Measurements from ENCODE around the gene NDE1. TPM values are rescaled to one million over a fixed set of nuclear protein-coding genes. Genes with fewer than 3 reads are reported as not detected.

NDE1 gene
- total RNA-seq, 1 experiment from 2014 or later, result 60.7 TPM

DNA sequence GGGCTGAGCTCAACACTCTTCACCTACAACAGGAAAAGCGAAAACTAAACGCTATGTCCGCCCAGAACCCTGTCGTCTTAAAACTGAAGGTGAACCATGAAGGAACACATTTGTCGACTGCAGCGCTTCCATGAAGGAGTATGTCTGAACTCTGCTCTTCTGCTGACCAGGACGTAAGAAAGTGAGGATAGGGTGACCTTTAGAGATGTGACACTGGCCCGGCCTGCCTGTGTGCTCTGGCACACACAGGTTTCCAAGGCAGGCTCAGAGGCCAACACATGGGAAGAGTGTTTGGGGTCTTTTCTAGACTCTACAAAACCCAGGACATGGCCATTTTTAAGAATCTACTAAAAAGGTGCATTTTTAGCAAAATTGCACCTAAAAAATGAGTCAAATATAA is 28.2 kb upstream of the NDE1 start:
- Mint-ChIP-seq H3K9me3 (ENCODE audit: unreplicated experiment) (no peaks in the 10 kb centered on the region), H3K4me3 (ENCODE audit: unreplicated experiment) (no peak overlapping the region), H3K4me1 (ENCODE audit: low read depth, unreplicated experiment) (peaks cover 9% of the 10 kb centered on the region), H3K36me3 (ENCODE audit: insufficient read depth, unreplicated experiment) (peaks cover 13% of the 10 kb centered on the region), H3K27me3 (ENCODE audit: insufficient read depth, unreplicated experiment) (no peaks in the 10 kb centered on the region), H3K27ac (ENCODE audit: unreplicated experiment) (no peak overlapping the region)
- CTCF ChIA-PET, result no interaction called here
- H3K4me1 ChIP-seq, result no peaks in the 10 kb centered on the region
- POLR2A ChIA-PET, result no interaction called here
- no peaks in the 10 kb centered on the region for H3K9me3 ChIP-seq
- no TSS peak for BruUV-seq (replicated peaks)
- intact Hi-C loops (cut with micrococcal nuclease; ENCODE audit: unreplicated experiment), result no loop called here
- H3K4me3 ChIP-seq (ENCODE audit: low read depth, low read length), result no peak overlapping the region
- no peaks in the 10 kb centered on the region; the same call in none of the 2 replicates for H3K36me3 ChIP-seq (ENCODE audit: control insufficient read depth, insufficient read depth, low read length)
- DNase-seq, result no peak
- H3K27me3 ChIP-seq (replicated peaks; ENCODE audit: control insufficient read depth, insufficient read depth, low read length), result no peaks in the 10 kb centered on the region
- no peak for TF ChIP-seq CTCF (IDR thresholded peaks at IDR 0.05; ENCODE audit: insufficient read depth in 1 of 2, low read depth in 1 of 2, low read length in 1 of 2, severe bottlenecking in 1 of 2, unreplicated experiment in 1 of 2)

DNA sequence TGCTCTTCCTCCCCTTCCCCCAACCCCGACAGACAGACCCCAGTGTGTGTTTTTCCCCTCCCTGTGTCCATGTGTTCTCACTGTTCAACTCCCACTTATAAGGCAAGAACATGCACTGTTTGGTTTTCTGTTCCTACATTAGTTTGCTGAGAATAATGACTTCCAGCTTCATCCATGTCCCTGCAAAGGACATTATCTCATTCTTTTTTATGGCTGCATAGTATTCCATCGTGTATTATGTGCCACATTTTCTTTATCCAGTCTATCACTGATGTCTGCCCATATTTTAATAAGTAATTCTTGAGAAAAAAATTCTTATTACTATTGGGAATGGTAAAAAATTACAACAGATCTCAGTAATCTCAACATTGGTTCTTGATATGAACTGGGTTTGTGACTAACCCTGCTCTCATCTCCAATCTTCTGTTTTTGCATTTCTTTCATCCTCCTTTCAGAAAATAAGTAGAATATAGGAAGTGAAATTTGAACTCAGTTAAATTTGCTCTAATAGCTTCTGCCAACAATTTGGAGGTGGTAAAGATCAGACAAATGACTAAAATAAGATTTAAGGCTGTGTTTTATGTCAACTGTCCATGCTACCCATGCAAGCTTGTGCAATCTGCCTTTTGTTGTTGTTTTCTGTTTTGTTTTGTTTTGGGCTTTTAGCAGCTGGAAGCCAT is 18.2 kb upstream of the NDE1 start:
- Histone ChIP-seq H3K36me3 (ENCODE audit: control insufficient read depth, insufficient read depth, low read length) (peaks cover 3% of the 10 kb centered on the region), H3K4me3 (ENCODE audit: low read depth, low read length) (no peak overlapping the region), H3K9me3 (no peaks in the 10 kb centered on the region), H3K27me3 (replicated peaks; ENCODE audit: control insufficient read depth, insufficient read depth, low read length) (no peaks in the 10 kb centered on the region), H3K4me1 (peaks cover 13% of the 10 kb centered on the region)
- TF ChIP-seq CTCF (IDR thresholded peaks at IDR 0.05; ENCODE audit: insufficient read depth in 1 of 2, low read depth in 1 of 2, low read length in 1 of 2, severe bottlenecking in 1 of 2, unreplicated experiment in 1 of 2), result no peak
- intact Hi-C loops (cut with micrococcal nuclease; ENCODE audit: unreplicated experiment), result no loop called here
- Mint-ChIP-seq H3K9me3 (ENCODE audit: unreplicated experiment) (no peaks in the 10 kb centered on the region), H3K36me3 (ENCODE audit: insufficient read depth, unreplicated experiment) (peaks cover 10% of the 10 kb centered on the region), H3K4me1 (ENCODE audit: low read depth, unreplicated experiment) (peaks cover 8% of the 10 kb centered on the region), H3K4me3 (ENCODE audit: unreplicated experiment) (no peak overlapping the region), H3K27ac (ENCODE audit: unreplicated experiment) (no peak overlapping the region), H3K27me3 (ENCODE audit: insufficient read depth, unreplicated experiment) (no peaks in the 10 kb centered on the region)
- CTCF ChIA-PET, result no interaction called here
- BruUV-seq (replicated peaks), result no TSS peak
- no peak for DNase-seq
- POLR2A ChIA-PET, result no interaction called here

DNA sequence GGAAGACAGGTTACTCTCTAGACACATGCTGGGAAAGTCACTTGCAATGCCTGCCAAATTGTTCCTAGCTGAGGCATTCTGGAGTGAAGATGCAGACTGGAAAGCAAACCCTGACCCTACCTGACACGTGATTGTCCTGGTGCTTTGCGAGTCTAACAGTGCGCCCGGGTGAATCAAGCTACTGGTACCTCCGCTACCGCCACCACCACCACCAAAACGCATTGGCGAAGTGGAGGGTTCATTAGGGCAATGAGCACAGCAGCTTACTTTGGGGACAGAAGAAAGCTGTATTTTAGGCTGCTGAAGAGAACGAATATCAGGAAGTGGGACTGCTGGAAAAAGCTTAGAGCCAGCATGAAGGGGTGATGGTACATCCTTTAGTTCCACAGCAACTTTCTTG is 14.1 kb upstream of the NDE1 start:
- Mint-ChIP-seq H3K27me3 (ENCODE audit: insufficient read depth, unreplicated experiment) (no peaks in the 10 kb centered on the region), H3K4me1 (ENCODE audit: low read depth, unreplicated experiment) (no peaks in the 10 kb centered on the region), H3K27ac (ENCODE audit: unreplicated experiment) (no peak overlapping the region), H3K36me3 (ENCODE audit: insufficient read depth, unreplicated experiment) (peaks cover 22% of the 10 kb centered on the region), H3K9me3 (ENCODE audit: unreplicated experiment) (no peaks in the 10 kb centered on the region), H3K4me3 (ENCODE audit: unreplicated experiment) (no peak overlapping the region)
- Histone ChIP-seq H3K4me1 (no peaks in the 10 kb centered on the region), H3K27me3 (replicated peaks; ENCODE audit: control insufficient read depth, insufficient read depth, low read length) (no peaks in the 10 kb centered on the region), H3K36me3 (ENCODE audit: control insufficient read depth, insufficient read depth, low read length) (peaks cover 3% of the 10 kb centered on the region), H3K4me3 (ENCODE audit: low read depth, low read length) (no peak overlapping the region), H3K9me3 (no peaks in the 10 kb centered on the region)
- intact Hi-C loops (cut with micrococcal nuclease; ENCODE audit: unreplicated experiment), result no loop called here
- no TSS peak for BruUV-seq (replicated peaks)
- TF ChIP-seq CTCF (IDR thresholded peaks at IDR 0.05; ENCODE audit: insufficient read depth in 1 of 2, low read depth in 1 of 2, low read length in 1 of 2, severe bottlenecking in 1 of 2, unreplicated experiment in 1 of 2), result no peak
- no peak for DNase-seq
- ChIA-PET CTCF (no interaction called here), POLR2A (no interaction called here)

All from Caco-2 (cell line).